Kidney (tissue), 14 donors: ENCODE measurements around the gene UPF1. TPM values are rescaled to one million over a fixed set of nuclear protein-coding genes. Genes with fewer than 3 reads are reported as not detected.

Experiments used
- DNase-seq, 5 donors: peaks; one replicate each; pipeline ENCODE4 v3.0.0-alpha.2; 2013 to 2020
- FAIRE-seq: peaks from 2 replicates; lab custom pipeline; 2012; peaks lifted over from hg19 to GRCh38; lab: Jason Lieb, UNC
- H3K27ac ChIP-seq, 2 donors: one replicate each; pipeline ENCODE4 v1.7.0; 2013; ENCODE audit warnings: low read depth in 2 of 2, low read length in 2 of 2, inconsistent platforms in 1 of 2
- H3K27me3 ChIP-seq: one replicate; pipeline ENCODE4 v1.7.1; 2013; ENCODE audit warnings: low read length, inconsistent platforms; ENCODE audit not compliant: control insufficient read depth, insufficient read depth
- H3K36me3 ChIP-seq, 3 donors: one replicate each; pipeline versions ENCODE4 v1.7.0 to v1.7.1; 2013; ENCODE audit warnings: low read length in 3 of 3, control low read depth in 1 of 3, inconsistent platforms in 1 of 3; ENCODE audit not compliant: insufficient read depth in 3 of 3, control insufficient read depth in 2 of 3
- H3K4me1 ChIP-seq, 3 donors: one replicate each; pipeline versions ENCODE4 v1.7.0 to v1.7.1; 2013; ENCODE audit warnings: low read length in 3 of 3, inconsistent platforms in 1 of 3, low read depth in 1 of 3; ENCODE audit not compliant: control insufficient read depth in 2 of 3, insufficient read depth in 2 of 3
- H3K4me3 ChIP-seq, 3 donors: one replicate each; pipeline versions ENCODE4 v1.7.0 to v1.8.1; 2013; ENCODE audit warnings: low read length in 3 of 3, control low read depth in 1 of 3, inconsistent platforms in 1 of 3
- H3K9ac ChIP-seq, 3 donors: one replicate each; pipeline versions ENCODE4 v1.7.0 to v1.7.1; 2013; ENCODE audit warnings: low read length in 3 of 3, control low read depth in 1 of 3, inconsistent platforms in 1 of 3
- H3K9me3 ChIP-seq, 3 donors: one replicate each; pipeline versions ENCODE4 v1.7.0 to v1.7.1; 2013; ENCODE audit warnings: low read length in 3 of 3, control low read depth in 1 of 3, inconsistent platforms in 1 of 3; ENCODE audit not compliant: control insufficient read depth in 2 of 3, insufficient read depth in 1 of 3
- CTCF ChIP-seq: IDR thresholded peaks from 3 replicates; pipeline ENCODE4 v1.5.1; 2012; ENCODE audit warnings: mild to moderate bottlenecking, moderate library complexity, borderline replicate concordance; ENCODE audit not compliant: insufficient read depth; ENCODE audit errors: extremely low read depth
- intact Hi-C: fragments of 100-400 bp; cut with DNase I; formaldehyde crosslinking; loops from one replicate; pipeline ENCODE4 v1.11.1; 2022
- polyA plus RNA-seq: library from polyadenylated mRNA; stranded (reverse); fragments of 350-450 nt; fragmentation: Illumina TruSeq; extraction: RNeasy Lipid Tissue Mini Kit (QIAGEN cat#74804); gene quantifications from one replicate; pipeline ENCODE4 v1.2.3, GENCODE V29; 2014; ENCODE audit warnings: low read depth, low replicate concordance; ENCODE audit not compliant: insufficient read depth
- total RNA-seq: library from RNA; stranded (reverse); fragmentation: NEBNext Ultra II Directional; extraction: Animal tissue kit (Norgen Biotek cat#: 25700); gene quantifications from one replicate; pipeline ENCODE4 v1.2.1, GENCODE V29; 2021
- donor health status: control.
- donor health status: control.
- donor health status: control.
- donor health status: control.
- donor health status: control.
- donor health status: DM: yes; HTN: yes; CAD: no.
- donor health status: Normal renal cell carcinoma (clear cell type).

UPF1 gene
- total and polyA plus RNA-seq, 2 donors from 2014 or later = 34.2 to 70.1 TPM

- FAIRE-seq = no peak
- no peaks in the 10 kb centered on the region for H3K9me3 ChIP-seq
- H3K4me3 ChIP-seq = no peak overlapping the region
- peaks cover 0 to 30% (median 23%) of the 10 kb centered on the region in 3 donors for H3K4me1 ChIP-seq
- no peak for DNase-seq
- intact Hi-C loops = no loop called here
- no peak overlapping the region for H3K9ac ChIP-seq
- H3K27ac ChIP-seq = no peak overlapping the region
- TF ChIP-seq CTCF = no peak
- H3K27me3 ChIP-seq = no peaks in the 10 kb centered on the region
- H3K36me3 ChIP-seq = peaks cover 0 to 77% (median 37%) of the 10 kb centered on the region in 3 donors
Measured at GRCh38 chr19:18852648-18853047, 20.9 kb downstream of the UPF1 start.

- no peaks in the 10 kb centered on the region for H3K27me3 ChIP-seq
- no peak overlapping the region for H3K27ac ChIP-seq
- FAIRE-seq (no peak), DNase-seq (no peak)
- no peaks in the 10 kb centered on the region for H3K9me3 ChIP-seq
- H3K4me1 ChIP-seq = peaks cover 0 to 19% (median 14%) of the 10 kb centered on the region in 3 donors
- H3K36me3 ChIP-seq = peaks cover 2 to 82% (median 41%) of the 10 kb centered on the region in 3 donors
- no peak for TF ChIP-seq CTCF
- H3K9ac ChIP-seq = no peak overlapping the region
- intact Hi-C loops = no loop called here
- no peak overlapping the region for H3K4me3 ChIP-seq
Measured at GRCh38 chr19:18853755-18854427, 22.1 kb downstream of the UPF1 start.

- Histone ChIP-seq H3K4me1 (peaks cover 0 to 8% (median 7%) of the 10 kb centered on the region in 3 donors), H3K9me3 (no peaks in the 10 kb centered on the region), H3K27me3 (no peaks in the 10 kb centered on the region), H3K4me3 (no peak overlapping the region), H3K9ac (no peak overlapping the region), H3K36me3 (peaks cover 2 to 92% (median 46%) of the 10 kb centered on the region in 3 donors), H3K27ac (no peak overlapping the region)
- FAIRE-seq = no peak
- DNase-seq = no peak
- no peak for TF ChIP-seq CTCF
- intact Hi-C loops = no loop called here
Measured at GRCh38 chr19:18854982-18855381, 23.2 kb downstream of the UPF1 start.
